ENCODE data around the gene GLE1.

GRCh38 chr9:128455849-128456612 lies 48.5 kb upstream of the GLE1 start, which contains the start of gene ODF2:
- TF ChIP-seq POLR2AphosphoS5 (IDR thresholded peaks at IDR 0.05; ENCODE audit: borderline replicate concordance, low read depth, low read length) (peak; percentile 78; the same call in 1 of the 2 replicates), EZH2 (IDR thresholded peaks at IDR 0.05) (no peak), FOXP2 (optimal IDR thresholded peaks at IDR 0.05; ENCODE audit: control extremely low read depth, extremely low read length, insufficient read depth) (peak; percentile 16)

All from SK-N-MC (cell line).